Stimulated activated CD4-positive, alpha-beta T cell treated with anti-CD3 and anti-CD28 coated beads, Interleukin-4, amount 100 ng/mL, for 4 hours (primary cell): ENCODE measurements around the gene SLC7A14.
"Not testable (repeated sequence)": the region's sequence is repeated elsewhere in the genome, so short reads cannot be mapped to it uniquely, and the experiment has no call there.

ENCODE experiments used
- DNase-seq, 2 experiments: peaks; one replicate each; pipeline ENCODE4 v3.0.0-alpha.2; 2020

The SLC7A14 gene

DNA sequence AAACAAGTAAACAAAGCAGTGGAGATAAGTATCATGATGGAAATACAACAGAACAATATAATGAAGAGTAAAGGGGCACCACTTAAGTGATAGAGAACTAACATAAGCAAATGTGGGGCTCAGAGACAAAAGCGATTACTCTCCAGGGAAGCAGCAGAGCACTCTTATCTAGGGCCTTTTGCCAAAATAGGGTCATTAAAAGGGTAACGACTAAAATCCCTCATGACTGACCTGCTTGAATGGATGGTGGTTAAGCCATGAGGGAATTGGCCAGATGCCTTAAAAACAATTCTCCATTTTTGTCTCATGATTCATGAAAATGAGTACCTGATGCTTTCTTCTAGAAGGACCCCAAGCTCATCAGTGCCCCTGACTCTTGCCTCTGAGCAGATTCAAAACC lies 3.2 kb upstream of the SLC7A14 start:
- DNase-seq, result no peak

DNA sequence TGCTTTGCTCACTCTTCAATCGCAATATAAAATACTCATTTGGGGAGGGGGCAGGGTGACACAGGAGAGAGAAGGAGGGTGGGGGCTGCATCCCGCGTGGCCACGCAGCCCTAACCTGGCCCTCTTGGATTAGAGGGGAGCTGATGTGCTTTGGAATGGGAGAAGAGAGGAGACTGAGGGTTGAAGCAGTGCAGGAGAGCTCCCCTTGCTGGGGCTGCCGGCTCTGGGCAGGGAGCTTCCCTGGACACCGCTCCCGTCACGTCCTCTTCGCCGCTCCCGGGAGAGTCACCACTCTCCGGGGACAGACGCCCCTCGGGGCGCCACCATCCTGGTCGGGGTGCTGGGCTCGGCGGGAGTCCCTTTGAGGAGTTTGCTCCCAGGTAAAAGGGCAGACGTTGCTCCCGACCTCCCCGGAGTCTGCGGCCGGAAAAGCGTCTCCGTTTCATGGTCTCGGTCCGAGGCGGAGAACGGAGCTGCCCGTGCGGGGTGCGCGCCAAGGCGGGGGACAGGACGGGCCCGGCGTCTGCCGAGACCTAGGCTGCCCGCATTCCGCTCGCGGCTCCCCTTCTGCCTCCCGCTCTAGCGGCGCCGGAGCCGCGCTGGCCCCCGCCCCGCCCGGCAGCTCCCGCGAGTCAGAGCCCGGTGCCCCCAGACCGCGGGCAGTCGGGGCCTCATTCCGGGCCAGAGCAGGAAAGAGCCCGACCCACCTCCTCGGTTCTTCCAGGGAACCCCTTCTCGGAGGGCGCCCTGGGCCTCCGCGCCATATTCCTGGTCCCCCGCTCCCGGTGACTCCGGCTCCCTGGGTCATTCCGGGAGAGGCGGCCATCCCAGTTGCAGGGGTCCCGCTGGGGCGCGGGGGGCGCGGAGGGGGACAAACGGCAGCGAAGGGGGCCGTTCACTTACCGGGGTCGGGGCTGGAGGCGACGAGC lies 603 bp downstream of the SLC7A14 start:
- no peak for DNase-seq

DNA sequence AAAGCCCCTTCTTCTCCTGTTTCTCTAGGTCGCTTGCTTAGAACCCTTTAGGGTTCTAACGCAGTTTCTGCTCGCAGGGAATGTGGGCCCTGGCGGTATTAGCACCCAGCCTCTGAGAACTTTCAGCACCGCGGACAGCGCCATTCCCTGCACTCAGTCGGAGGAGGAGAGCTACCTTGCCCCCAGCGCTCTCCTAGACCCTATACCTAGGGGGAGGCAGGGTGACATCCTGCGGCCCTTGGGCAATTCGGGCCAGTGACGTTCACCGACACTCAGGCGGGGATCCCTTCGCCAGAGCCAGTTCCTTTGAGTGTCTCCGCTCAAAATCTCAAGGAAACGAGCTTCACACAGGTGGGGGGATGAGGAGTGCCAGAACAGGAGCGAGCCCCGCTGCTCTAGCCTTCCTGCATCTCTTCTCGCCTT lies 1.3 kb downstream of the SLC7A14 start:
- peak in 1 of 2 experiments; percentile 48 for DNase-seq

DNA sequence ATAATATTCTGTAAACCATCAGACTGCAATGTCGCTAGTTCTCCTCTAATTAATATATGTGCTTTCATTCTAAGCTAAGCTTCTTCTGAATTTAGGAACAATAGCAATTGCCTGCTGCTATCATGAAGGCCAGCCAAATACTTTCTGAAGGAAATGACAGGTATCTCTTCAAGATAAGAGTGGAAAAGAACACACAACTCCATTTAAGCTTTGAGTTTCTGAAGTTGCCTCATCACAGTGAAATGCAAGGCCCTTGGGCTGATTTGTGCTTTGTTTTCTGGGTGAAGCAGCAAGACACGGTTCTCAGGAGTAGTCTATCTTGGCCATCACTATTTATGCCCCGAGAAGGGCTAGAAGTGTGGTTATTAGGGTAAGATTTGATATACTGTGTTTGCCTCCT lies 6.2 kb downstream of the SLC7A14 start:
- no peak for DNase-seq

DNA sequence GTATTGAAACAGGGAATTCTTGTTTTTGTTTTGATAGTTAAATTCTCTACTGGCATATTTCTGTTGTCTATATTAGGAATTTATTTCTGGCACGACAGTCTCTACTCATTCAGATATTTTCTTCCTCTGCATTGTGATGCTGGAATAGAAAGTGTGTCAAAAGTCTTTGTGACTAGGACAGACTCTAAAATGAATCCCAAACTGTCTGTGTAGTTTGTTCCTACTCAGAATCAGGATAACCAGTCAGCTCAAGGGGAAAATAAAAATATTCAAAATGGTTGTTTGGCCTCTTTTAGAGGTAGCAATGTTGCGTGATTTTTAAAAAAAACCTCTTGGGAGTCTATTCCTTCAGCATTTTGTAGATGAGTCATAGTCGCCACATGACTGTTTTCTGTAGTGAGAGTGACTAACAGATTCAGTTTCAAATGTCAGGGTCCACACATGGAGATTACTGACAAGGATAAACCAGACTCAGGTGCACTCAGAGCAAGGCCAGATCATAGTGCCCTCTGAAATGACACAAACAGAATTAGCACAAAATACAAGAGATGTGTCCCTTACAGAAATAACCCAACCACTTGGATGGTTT lies 13.1 kb downstream of the SLC7A14 start:
- no peak for DNase-seq

DNA sequence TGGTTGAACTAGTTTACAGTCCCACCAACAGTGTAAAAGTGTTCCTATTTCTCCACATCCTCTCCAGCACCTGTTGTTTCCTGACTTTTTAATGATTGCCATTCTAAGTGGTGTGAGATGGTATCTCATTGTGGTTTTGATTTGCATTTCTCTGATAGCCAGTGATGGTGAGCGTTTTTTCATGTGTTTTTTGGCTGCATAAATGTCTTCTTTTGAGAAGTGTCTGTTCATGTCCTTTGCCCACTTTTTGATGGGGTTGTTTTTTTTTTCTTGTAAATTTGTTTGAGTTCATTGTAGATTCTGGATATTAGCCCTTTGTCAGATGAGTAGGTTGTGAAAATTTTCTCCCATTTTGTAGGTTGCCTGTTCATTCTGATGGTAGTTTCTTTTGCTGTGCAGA lies 18.3 kb downstream of the SLC7A14 start:
- DNase-seq, result not testable (repeated sequence)

DNA sequence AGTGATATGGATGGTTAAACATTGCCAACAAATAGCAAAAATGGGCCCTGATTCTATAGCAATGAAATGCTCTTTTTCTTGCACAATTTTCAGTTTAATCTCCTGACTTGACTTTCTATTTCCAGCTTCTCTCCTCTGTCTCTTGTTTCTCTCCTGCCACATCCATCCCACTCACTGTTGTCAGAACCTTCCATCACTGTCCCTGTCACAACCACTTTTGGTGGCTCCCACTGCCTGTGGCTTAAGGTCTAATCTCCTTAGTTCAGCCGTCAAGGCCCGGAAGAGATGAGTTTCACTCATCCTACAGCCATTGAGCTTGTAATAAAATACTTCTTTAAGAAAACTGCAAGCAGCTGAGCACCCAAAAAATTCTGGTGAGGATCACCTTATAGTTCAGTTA lies 19.5 kb downstream of the SLC7A14 start:
- no peak for DNase-seq

DNA sequence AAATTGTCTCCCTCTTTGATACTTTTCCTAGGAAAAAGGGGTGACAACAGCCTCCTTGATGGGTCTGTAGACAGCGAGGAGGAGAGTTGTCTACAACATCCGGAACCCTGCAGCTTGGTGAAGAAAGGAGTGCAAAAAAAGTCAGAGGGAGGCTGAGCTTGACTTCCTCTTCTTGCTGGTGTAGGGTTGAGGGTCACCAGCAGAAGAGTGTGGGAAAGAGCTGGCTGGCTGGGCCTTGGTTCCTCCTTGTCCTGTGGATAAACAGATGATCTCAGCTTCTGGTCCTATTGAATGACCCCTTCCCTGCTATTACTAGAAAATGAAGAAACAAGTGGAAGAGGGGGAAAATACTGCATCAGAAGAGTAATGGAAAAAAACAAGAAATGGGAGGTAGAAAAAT lies 20.4 kb downstream of the SLC7A14 start:
- no peak for DNase-seq

DNA sequence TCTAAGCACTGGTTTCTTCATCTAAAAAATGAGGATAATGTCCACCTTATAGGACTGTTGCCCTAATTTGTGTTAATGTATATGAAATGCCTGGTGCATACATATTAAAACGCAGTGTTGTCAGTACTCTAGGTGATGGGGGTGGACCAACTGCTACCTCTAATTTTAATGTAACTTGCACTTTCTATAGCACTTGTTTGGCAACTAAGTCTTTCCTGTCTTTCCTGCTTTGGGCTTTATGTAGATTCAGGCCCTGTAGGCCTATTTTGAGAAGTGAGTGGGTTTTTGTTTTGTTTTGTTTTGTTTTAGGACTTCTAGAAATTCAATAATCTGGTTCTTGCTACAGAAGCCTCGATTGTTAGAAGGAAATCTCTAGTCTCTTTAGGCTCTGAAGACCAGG lies 21.2 kb downstream of the SLC7A14 start:
- DNase-seq, result no peak

DNA sequence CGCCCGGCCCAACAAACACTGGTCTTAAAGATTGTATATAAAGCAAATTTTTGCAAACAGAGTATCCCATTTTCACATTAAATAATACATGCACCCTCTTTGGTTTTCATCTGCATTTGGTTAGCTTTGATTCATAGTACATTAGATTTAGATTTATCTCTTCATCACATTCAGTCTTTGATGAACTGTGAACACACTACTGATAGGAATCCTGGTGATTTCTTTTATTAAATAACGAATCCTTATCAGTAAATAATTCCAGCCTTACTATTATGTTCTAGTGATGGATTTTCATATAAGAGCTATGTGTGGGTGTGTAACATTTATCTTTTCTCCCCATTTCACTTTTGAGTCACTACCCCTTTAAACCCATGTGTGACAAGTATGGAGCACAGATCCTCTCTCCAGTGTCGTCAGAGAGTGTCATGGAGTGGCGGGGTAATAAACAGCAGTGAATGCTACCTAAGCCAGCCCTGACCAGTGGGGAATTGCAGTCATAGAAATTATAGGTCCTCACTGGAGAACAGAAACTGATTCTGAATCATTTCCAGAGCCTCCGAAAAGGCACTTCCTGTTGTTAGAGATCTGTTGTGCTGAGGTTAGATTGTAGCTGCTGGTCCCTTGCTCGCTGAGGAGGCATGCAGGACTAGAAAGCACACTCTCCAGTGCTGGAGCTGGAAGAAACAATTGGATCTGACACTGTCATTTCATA lies 22.0 kb downstream of the SLC7A14 start:
- no peak for DNase-seq

DNA sequence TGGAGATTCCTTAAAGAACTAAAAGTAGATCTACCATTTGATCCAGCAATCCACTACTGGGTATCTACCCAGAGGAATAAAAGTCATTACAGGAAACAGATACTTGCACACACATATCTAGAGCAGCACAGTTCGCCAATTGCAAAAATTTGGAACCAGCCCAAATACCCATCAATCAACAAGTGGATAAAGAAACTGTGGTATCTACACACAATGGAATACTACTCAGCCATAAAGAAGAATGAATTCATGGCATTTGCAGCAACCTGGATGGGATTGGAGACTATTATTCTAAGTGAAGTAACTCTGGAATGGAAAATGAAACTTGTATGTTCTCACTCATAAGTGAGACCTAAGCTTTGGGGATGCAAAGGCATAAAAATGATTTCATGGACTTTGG lies 23.8 kb downstream of the SLC7A14 start:
- DNase-seq, result no peak

DNA sequence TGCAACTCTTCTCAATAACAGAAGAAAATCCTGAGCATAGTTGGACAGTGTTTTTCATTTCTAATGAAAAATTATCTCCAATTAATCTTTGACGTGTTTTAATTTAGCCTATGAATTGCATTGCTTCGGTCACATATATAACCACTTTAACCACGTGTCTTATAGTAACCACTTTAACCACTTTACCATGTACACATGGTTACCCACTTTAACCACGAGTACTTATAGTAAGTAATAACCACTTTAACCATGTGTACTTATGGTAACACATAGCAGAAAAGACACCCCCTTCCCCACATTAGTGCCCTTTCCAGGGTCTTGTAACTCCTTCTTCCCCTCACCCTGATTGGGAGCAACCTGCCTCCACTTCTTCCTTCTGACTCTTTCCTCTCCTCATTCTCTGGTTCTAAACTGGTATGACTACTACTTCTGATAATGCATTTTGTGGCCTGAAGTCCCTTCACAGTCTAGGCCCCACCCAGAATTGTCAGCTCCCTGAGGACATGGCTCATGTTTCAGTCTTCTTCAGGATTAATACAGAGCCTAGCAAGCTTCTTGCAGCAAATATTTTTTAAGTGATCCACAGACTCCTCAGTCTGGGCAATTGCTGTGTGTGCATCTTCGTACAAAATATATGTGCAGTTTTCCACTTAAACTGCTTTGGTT lies 25.0 kb downstream of the SLC7A14 start:
- no peak for DNase-seq

DNA sequence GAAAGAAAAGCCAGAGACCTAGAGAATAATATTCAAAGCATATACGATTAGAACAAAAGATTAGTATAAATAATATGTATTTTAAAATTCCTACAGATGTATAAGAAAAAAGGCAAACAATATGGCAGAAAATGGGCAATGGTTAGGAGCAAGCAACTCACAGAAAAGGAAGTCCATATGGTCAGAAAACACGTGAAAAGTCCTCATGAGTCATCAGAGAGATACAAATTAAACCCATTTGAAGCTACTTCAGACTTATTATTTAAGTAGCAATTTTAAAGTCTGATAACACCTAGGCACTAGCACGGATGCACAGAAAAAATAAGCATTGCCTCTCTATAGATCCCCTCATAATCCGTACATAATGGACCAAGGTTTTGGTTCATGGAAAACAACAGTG lies 25.6 kb downstream of the SLC7A14 start:
- no peak for DNase-seq

DNA sequence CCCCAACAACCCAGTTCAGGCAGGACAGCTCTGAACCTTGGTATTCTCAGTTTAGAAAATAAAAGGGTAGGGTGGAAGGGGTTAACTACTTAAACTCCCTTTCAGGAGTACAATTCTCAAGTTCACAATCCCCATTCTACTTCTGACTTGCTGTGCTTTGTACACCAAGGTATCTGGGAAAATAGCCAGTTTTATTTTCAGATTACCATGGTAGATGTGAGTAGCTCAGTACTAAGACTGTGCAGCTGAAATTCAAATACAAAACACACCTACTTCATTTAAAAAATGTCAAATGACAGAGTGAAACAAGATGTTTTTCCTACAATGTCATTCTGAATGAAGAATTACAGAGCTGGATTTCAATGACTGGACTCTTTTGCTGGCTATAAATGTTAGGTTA lies 27.4 kb downstream of the SLC7A14 start:
- DNase-seq, result no peak

DNA sequence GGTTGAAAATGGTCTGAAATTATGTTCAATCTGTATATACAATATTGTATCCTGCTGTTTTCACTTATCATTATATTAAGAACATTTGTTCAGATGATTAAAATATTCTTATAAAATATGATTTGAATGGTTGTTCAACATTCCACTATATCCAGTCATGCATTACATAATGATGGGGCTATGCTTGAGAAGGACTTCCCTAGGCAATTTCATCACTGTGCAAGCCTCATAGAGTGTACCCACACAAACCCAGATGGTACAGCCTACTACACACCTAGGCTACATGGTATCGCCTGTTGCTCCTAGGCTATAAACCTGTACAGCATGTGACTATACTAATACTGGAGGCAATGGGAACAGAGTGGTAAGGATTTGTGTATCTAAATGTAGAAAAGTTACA lies 30.5 kb downstream of the SLC7A14 start:
- DNase-seq, result no peak

DNA sequence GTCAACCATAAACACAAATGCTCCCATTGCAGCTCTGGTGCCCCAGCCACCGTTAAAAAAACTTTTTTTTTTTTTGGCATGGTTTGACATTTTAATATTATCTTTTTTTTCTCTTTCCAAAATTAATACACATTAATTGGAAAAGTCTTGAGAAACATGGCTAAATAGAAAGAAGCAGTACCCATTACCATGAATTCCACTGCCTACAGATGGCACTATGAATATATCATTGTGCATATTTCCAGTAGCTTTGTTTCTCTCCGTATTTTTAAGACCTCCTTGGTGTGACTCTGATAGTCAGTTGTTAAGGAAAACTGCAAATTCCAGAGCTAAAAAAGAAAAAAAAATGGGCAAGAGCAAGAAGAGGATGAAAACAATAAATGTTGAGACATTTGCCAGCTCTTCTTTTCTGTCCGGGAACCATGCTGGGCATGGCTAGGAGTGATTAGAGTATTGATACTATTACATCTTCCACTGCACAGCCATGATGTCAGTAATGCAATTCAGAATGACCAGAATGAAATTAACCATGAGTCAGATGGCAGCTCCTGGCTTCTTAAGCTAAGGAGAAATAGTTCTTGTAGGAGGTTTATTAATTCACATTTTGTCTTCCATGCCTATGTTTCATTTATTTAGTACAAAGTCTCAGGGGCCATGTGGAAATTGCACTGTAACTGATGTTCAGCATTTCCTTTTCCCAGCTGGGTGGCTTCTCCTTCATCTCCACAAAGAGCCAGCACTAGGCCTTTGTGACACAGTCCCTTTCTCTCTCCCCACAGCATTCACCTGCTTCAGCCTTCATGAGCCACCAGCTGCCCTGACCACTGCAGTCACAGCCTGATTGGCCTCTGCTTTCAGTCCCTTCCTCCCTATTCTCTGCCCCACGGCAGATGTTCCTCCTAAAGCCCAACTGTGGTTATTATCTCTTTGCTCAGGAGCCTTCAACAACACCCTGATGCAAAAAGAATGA lies 31.8 kb downstream of the SLC7A14 start:
- DNase-seq, result no peak

DNA sequence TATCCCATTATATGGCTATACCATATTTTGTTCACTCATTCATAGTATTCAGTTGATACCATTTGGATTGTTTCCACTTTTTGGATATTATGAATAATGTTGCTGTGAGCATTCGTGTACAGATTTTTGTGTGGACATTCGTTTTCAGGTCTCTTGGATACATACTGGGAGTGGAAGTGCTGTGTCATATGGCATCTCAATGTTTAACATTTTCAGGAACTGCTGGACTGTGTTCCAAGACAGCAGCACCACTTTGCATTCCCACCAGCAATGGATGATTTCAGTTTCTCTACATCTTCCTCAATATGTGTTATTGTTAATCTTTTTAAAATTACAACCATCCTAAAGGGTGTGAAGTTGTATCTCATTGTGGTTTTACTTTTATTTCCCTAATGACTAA lies 34.6 kb downstream of the SLC7A14 start:
- no peak for DNase-seq

DNA sequence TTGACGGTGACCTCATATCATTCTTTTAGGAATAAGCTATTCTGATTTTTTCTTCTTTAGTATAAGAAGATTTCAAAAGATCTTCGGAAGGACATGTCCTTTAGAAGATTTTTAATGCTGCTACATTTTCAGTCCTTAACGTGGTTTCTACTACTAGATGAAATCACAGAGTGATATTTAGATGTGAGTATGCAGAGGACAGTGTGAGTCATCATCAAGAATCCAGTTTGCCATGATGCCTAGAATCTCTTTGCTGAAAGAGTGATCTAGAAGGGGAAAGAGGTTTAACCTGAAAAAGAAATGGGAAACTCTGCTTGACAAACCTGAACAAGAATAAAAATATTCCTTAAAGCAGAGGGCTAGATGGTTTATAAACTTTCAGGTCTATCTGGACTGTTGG lies 43.2 kb downstream of the SLC7A14 start:
- DNase-seq, result no peak

DNA sequence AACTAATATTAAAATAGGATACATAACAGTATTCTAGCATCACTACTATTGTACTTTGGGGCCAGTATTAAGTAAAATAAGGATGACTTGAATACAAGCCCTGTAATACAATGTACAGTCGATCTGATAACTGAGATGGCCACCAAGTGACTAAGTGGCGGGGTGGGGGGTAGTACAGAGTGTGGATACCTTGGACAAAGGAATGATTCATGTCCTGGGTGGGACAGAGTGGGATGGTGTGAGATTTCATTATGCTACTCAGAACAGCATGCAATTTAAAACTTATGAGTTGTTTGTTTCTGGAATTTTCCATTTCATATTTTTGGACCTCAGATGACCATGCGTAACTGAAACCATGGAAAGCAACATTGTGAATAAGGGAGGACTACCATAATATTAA lies 46.0 kb downstream of the SLC7A14 start:
- DNase-seq, result no peak

DNA sequence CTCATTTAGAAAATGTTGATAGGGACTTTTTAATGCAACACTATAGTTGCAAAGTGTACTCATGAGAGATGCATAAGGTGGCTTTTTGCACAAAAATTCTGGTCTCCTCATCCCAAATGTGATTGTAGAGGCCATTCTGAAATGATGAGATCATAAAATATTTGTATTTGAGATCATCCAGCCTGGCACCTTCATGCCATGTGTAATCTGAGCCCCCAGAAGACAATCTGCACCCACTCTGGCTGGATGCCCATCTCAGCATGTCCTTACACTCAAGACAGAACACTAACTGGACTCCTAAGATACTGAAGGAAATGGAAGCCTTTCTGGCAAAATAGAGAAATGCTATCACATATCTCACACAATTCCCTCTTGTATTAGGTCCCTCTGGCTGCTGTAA lies 49.2 kb downstream of the SLC7A14 start:
- no peak for DNase-seq

DNA sequence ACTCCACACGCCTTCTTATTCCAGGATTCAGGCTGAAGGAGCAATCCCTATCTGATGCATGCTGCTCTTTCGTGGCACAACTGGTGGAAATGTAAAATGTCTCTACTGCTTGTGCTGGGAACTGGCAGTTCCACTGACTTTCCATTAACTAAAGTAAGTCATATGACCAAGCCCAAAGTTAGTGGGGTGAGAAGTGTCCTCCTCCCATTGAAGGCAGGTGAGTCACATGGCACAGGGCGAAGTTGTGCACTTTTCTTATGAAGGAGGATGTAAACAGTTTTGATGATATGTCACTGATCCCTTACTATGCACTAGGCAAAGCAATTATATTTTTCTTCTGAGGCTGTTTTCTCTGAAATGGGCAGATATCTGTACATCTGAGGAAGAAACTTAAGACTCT lies 51.6 kb downstream of the SLC7A14 start:
- DNase-seq, result no peak

DNA sequence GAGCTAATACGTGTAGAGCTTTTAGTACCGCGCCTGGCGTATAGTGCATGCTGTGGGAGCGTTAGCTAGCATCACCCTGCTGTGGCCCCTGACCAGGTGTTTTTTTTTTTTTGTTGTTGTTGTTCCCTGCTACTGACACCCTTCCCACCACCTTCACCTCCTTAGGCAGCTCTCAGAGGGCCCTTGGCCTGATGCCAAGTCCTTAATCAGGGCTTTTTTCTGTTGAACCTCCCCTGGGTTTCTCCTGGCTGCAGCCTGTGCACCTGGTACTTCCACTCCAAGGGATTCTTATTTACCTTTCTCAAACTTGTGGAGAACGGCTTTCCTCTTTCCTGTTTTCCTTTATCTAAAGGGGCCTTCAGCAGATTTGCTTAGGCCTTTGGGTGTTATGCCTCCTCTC lies 53.3 kb downstream of the SLC7A14 start:
- no peak for DNase-seq
